Measurements from ENCODE around the gene ALKBH1. TPM values are rescaled to one million over a fixed set of nuclear protein-coding genes. Genes with fewer than 3 reads are reported as not detected.
A peak's percentile ranks its signal among the peaks of the same experiment; 100 is the strongest.
"Not testable (repeated sequence)": the region's sequence is repeated elsewhere in the genome, so short reads cannot be mapped to it uniquely, and the experiment has no call there.

Gene ALKBH1
- total RNA-seq, 3 donors from 2014 or later, result 17.8 to 24.3 (median 19.6) TPM

- H3K27me3 Mint-ChIP-seq (ENCODE audit: low read depth), result no peaks in the 10 kb centered on the region
- DNase-seq (no peak), ATAC-seq (no peak)
- H3K9me3 Mint-ChIP-seq, result no peaks in the 10 kb centered on the region
- H3K4me3 Mint-ChIP-seq, result no peak overlapping the region
- H3K36me3 Mint-ChIP-seq (ENCODE audit: insufficient read depth), result no peaks in the 10 kb centered on the region
- H3K4me1 Mint-ChIP-seq (ENCODE audit: low read depth), result no peaks in the 10 kb centered on the region
Observed at GRCh38 chr14:77649326-77649725, 58.5 kb downstream of the ALKBH1 start.

GRCh38 chr14:77648520-77649200, 59.2 kb downstream of the ALKBH1 start:
- no peak for DNase-seq
- Mint-ChIP-seq H3K4me1 (ENCODE audit: low read depth) (no peaks in the 10 kb centered on the region), H3K9me3 (no peaks in the 10 kb centered on the region), H3K4me3 (no peak overlapping the region), H3K27me3 (ENCODE audit: low read depth) (no peaks in the 10 kb centered on the region), H3K36me3 (ENCODE audit: insufficient read depth) (no peaks in the 10 kb centered on the region)
- ATAC-seq, result no peak

- no peak overlapping the region for H3K4me3 Mint-ChIP-seq
- H3K36me3 Mint-ChIP-seq (ENCODE audit: insufficient read depth), result no peaks in the 10 kb centered on the region
- ATAC-seq (no peak), DNase-seq (no peak)
- H3K27me3 Mint-ChIP-seq (ENCODE audit: low read depth), result no peaks in the 10 kb centered on the region
- H3K9me3 Mint-ChIP-seq, result no peaks in the 10 kb centered on the region
- no peaks in the 10 kb centered on the region for H3K4me1 Mint-ChIP-seq (ENCODE audit: low read depth)
Observed at GRCh38 chr14:77647853-77648252, 60.0 kb downstream of the ALKBH1 start.

GRCh38 chr14:77646907-77647306, 60.9 kb downstream of the ALKBH1 start:
- no peak for ATAC-seq
- no peak for DNase-seq
- Mint-ChIP-seq H3K27me3 (ENCODE audit: low read depth) (no peaks in the 10 kb centered on the region), H3K36me3 (ENCODE audit: insufficient read depth) (no peaks in the 10 kb centered on the region), H3K4me1 (ENCODE audit: low read depth) (peaks cover 7% of the 10 kb centered on the region), H3K4me3 (no peak overlapping the region), H3K9me3 (no peaks in the 10 kb centered on the region)

GRCh38 chr14:77645520-77646230, 62.1 kb downstream of the ALKBH1 start:
- peaks cover 16% of the 10 kb centered on the region for H3K4me1 Mint-ChIP-seq (ENCODE audit: low read depth)
- ATAC-seq, result no peak
- no peaks in the 10 kb centered on the region for H3K36me3 Mint-ChIP-seq (ENCODE audit: insufficient read depth)
- no peak overlapping the region for H3K4me3 Mint-ChIP-seq
- DNase-seq, result no peak
- H3K9me3 Mint-ChIP-seq, result no peaks in the 10 kb centered on the region
- no peaks in the 10 kb centered on the region for H3K27me3 Mint-ChIP-seq (ENCODE audit: low read depth)

- H3K27me3 Mint-ChIP-seq (ENCODE audit: low read depth), result no peaks in the 10 kb centered on the region
- peaks cover 16% of the 10 kb centered on the region for H3K4me1 Mint-ChIP-seq (ENCODE audit: low read depth)
- no peak for DNase-seq
- peak overlapping the region; percentile 82 for H3K4me3 Mint-ChIP-seq
- ATAC-seq, result no peak
- no peaks in the 10 kb centered on the region for H3K36me3 Mint-ChIP-seq (ENCODE audit: insufficient read depth)
- no peaks in the 10 kb centered on the region for H3K9me3 Mint-ChIP-seq
Observed at GRCh38 chr14:77642407-77642806, 65.4 kb downstream of the ALKBH1 start.

GRCh38 chr14:77641534-77642341, 66.1 kb downstream of the ALKBH1 start:
- no peaks in the 10 kb centered on the region for H3K27me3 Mint-ChIP-seq (ENCODE audit: low read depth)
- no peaks in the 10 kb centered on the region for H3K9me3 Mint-ChIP-seq
- peak; percentile 90 to 92 for ATAC-seq
- H3K4me1 Mint-ChIP-seq (ENCODE audit: low read depth), result peaks cover 16% of the 10 kb centered on the region
- peak overlapping the region; percentile 82 for H3K4me3 Mint-ChIP-seq
- H3K36me3 Mint-ChIP-seq (ENCODE audit: insufficient read depth), result no peaks in the 10 kb centered on the region
- DNase-seq, result peak; percentile 61

GRCh38 chr14:77640756-77641533, 66.9 kb downstream of the ALKBH1 start:
- Mint-ChIP-seq H3K9me3 (no peaks in the 10 kb centered on the region), H3K36me3 (ENCODE audit: insufficient read depth) (no peaks in the 10 kb centered on the region), H3K27me3 (ENCODE audit: low read depth) (no peaks in the 10 kb centered on the region), H3K4me3 (peak overlapping the region; percentile 82), H3K4me1 (ENCODE audit: low read depth) (peaks cover 16% of the 10 kb centered on the region)
- no peak for DNase-seq
- no peak for ATAC-seq

- H3K36me3 Mint-ChIP-seq (ENCODE audit: insufficient read depth), result no peaks in the 10 kb centered on the region
- H3K9me3 Mint-ChIP-seq, result no peaks in the 10 kb centered on the region
- ATAC-seq, result no peak
- no peak for DNase-seq
- no peak overlapping the region for H3K4me3 Mint-ChIP-seq
- no peaks in the 10 kb centered on the region for H3K27me3 Mint-ChIP-seq (ENCODE audit: low read depth)
- H3K4me1 Mint-ChIP-seq (ENCODE audit: low read depth), result peaks cover 16% of the 10 kb centered on the region
Observed at GRCh38 chr14:77638771-77639171, 69.1 kb downstream of the ALKBH1 start.

GRCh38 chr14:77635869-77636268, 72.0 kb downstream of the ALKBH1 start:
- DNase-seq; H3K4me3 Mint-ChIP-seq; H3K4me1 Mint-ChIP-seq (ENCODE audit: low read depth); ATAC-seq; H3K27me3 Mint-ChIP-seq (ENCODE audit: low read depth); H3K36me3 Mint-ChIP-seq (ENCODE audit: insufficient read depth); H3K9me3 Mint-ChIP-seq: not testable (repeated sequence)

- H3K4me3 Mint-ChIP-seq; H3K9me3 Mint-ChIP-seq; ATAC-seq; DNase-seq; H3K4me1 Mint-ChIP-seq (ENCODE audit: low read depth); H3K36me3 Mint-ChIP-seq (ENCODE audit: insufficient read depth); H3K27me3 Mint-ChIP-seq (ENCODE audit: low read depth): not testable (repeated sequence)
Observed at GRCh38 chr14:77635466-77635865, 72.4 kb downstream of the ALKBH1 start.

- peaks cover under 1% of the 10 kb centered on the region for H3K4me1 Mint-ChIP-seq (ENCODE audit: low read depth)
- no peak overlapping the region for H3K4me3 Mint-ChIP-seq
- H3K27me3 Mint-ChIP-seq (ENCODE audit: low read depth), result no peaks in the 10 kb centered on the region
- no peak for ATAC-seq
- peaks cover 8% of the 10 kb centered on the region for H3K9me3 Mint-ChIP-seq
- H3K36me3 Mint-ChIP-seq (ENCODE audit: insufficient read depth), result no peaks in the 10 kb centered on the region
- no peak for DNase-seq
Observed at GRCh38 chr14:77630111-77630510, 77.7 kb downstream of the ALKBH1 start.

- peaks cover 8% of the 10 kb centered on the region for H3K9me3 Mint-ChIP-seq
- peaks cover 1% of the 10 kb centered on the region for H3K4me1 Mint-ChIP-seq (ENCODE audit: low read depth)
- ATAC-seq, result no peak
- H3K36me3 Mint-ChIP-seq (ENCODE audit: insufficient read depth), result no peaks in the 10 kb centered on the region
- H3K4me3 Mint-ChIP-seq, result no peak overlapping the region
- peaks cover 2% of the 10 kb centered on the region for H3K27me3 Mint-ChIP-seq (ENCODE audit: low read depth)
- no peak for DNase-seq
Observed at GRCh38 chr14:77625360-77625759, 82.5 kb downstream of the ALKBH1 start.

GRCh38 chr14:77623201-77623600, 84.6 kb downstream of the ALKBH1 start:
- Mint-ChIP-seq H3K9me3 (no peaks in the 10 kb centered on the region), H3K4me3 (no peak overlapping the region), H3K27me3 (ENCODE audit: low read depth) (peaks cover 2% of the 10 kb centered on the region), H3K4me1 (ENCODE audit: low read depth) (peaks cover 1% of the 10 kb centered on the region), H3K36me3 (ENCODE audit: insufficient read depth) (no peaks in the 10 kb centered on the region)
- no peak for DNase-seq
- ATAC-seq, result no peak
